CD1c-positive myeloid dendritic cell (primary cell): ENCODE data around the gene TGM1.

Experiments
- DNase-seq: peaks from one replicate; pipeline ENCODE4 v3.0.0-alpha.2; 2016; ENCODE audit errors: extremely low spot score

TGM1 gene

GRCh38 chr14:24262821-24263733 is at the start of gene TGM1:
Gene TGM1 (minus strand): TSS chr14:24263177. CDS start chr14:24262352, 825 bp downstream.
- no peak for DNase-seq

- DNase-seq = peak; percentile 63
Observed at GRCh38 chr14:24311837-24312615, 49.0 kb upstream of the TGM1 start.

- DNase-seq = peak; percentile 72
Observed at GRCh38 chr14:24310646-24311604, 47.9 kb upstream of the TGM1 start, which contains the start of gene LTB4R. Gene LTB4R (plus strand): TSS chr14:24311502. CDS start chr14:24315652, 4,150 bp downstream.

- DNase-seq = no peak
Observed at GRCh38 chr14:24310265-24310645, 47.3 kb upstream of the TGM1 start.

GRCh38 chr14:24309538-24310264 is 46.7 kb upstream of the TGM1 start, which contains the start of gene LTB4R2:
Gene LTB4R2 (plus strand): TSS chr14:24310140. CDS start chr14:24310665, 525 bp downstream.
- no peak for DNase-seq

- no peak for DNase-seq
Observed at GRCh38 chr14:24308342-24309124, 45.6 kb upstream of the TGM1 start.

GRCh38 chr14:24307575-24308341 is 44.8 kb upstream of the TGM1 start, which contains the start of gene CIDEB:
Gene CIDEB (minus strand): TSS chr14:24307977. CDS start chr14:24307858, 119 bp downstream.
- DNase-seq = peak; percentile 86

GRCh38 chr14:24307156-24307574 is 44.2 kb upstream of the TGM1 start:
- DNase-seq = no peak

GRCh38 chr14:24304019-24304387 is 41.0 kb upstream of the TGM1 start:
- no peak for DNase-seq

- peak; percentile 39 for DNase-seq
Observed at GRCh38 chr14:24300326-24300980, 37.5 kb upstream of the TGM1 start.

GRCh38 chr14:24299255-24300191 is 36.5 kb upstream of the TGM1 start, which contains the start of the genes DHRS1 and NOP9:
Gene DHRS1 (minus strand): TSS chr14:24299780. CDS start chr14:24299106, 674 bp downstream.
Gene NOP9 (plus strand): TSS chr14:24299850. CDS start chr14:24299955, 105 bp downstream.
- DNase-seq = peak; percentile 97

GRCh38 chr14:24298892-24299254 is 35.9 kb upstream of the TGM1 start:
- no peak for DNase-seq

- DNase-seq = no peak
Observed at GRCh38 chr14:24297190-24297964, 34.4 kb upstream of the TGM1 start.

- DNase-seq = peak; percentile 83
Observed at GRCh38 chr14:24296341-24297157, 33.6 kb upstream of the TGM1 start.

- no peak for DNase-seq
Observed at GRCh38 chr14:24293525-24293924, 30.5 kb upstream of the TGM1 start.
